OCI-LY7 (cell line): Measurements from ENCODE around the gene MICAL3. TPM values are rescaled to one million over a fixed set of nuclear protein-coding genes. Genes with fewer than 3 reads are reported as not detected.
"Not testable (repeated sequence)": the region's sequence is repeated elsewhere in the genome, so short reads cannot be mapped to it uniquely, and the experiment has no call there.

ENCODE experiments used
- BruUV-seq: library from RNA; stranded (reverse); fragments of 400-500 nt; replicated peaks from 2 replicates; lab custom pipeline; 2021; lab: Mats Ljungman, UMichigan
- CTCF ChIA-PET: fragments of 300-600 bp; sonication (Branson Sonifier 250); formaldehyde crosslinking; loops from one replicate; lab custom pipeline; 2022; ENCODE audit warnings: antibody characterized with exemption; ENCODE audit not compliant: unreplicated experiment; lab: Charles Lee
- POLR2A ChIA-PET: fragments of 300-600 bp; sonication (Branson Sonifier 250); formaldehyde crosslinking; loops from one replicate; lab custom pipeline; 2022; ENCODE audit warnings: antibody characterized with exemption; lab: Charles Lee
- DNase-seq: peaks from one replicate; pipeline ENCODE4 v3.0.0-alpha.2; 2015; ENCODE audit warnings: low spot score
- H2AFZ ChIP-seq: fragments of 200-600 bp; sonication (generic), shearing (Covaris generic); 2 replicates; pipeline ENCODE4 v1.6.1; 2014; ENCODE audit warnings: mild to moderate bottlenecking, antibody characterized with exemption, low read length, moderate library complexity
- H3K27ac ChIP-seq: fragments of 200-600 bp; sonication (generic); 2 replicates; pipeline ENCODE4 v1.5.1; 2014; ENCODE audit warnings: mixed run types, low read depth, mild to moderate bottlenecking, moderate library complexity, low read length, inconsistent platforms; ENCODE audit not compliant: poor library complexity, severe bottlenecking
- H3K36me3 ChIP-seq: fragments of 200-600 bp; sonication (generic); 2 replicates; pipeline ENCODE4 v1.6.1; 2014; ENCODE audit warnings: mild to moderate bottlenecking, antibody characterized with exemption, low read length, moderate library complexity, mixed read lengths; ENCODE audit not compliant: insufficient read depth
- H3K4me1 ChIP-seq: fragments of 200-600 bp; sonication (generic); 2 replicates; pipeline ENCODE4 v1.5.1; 2014; ENCODE audit warnings: mild to moderate bottlenecking, low read length; ENCODE audit not compliant: insufficient read depth, poor library complexity, severe bottlenecking
- H3K4me2 ChIP-seq: fragments of 200-600 bp; sonication (generic); 2 replicates; pipeline ENCODE4 v1.6.1; 2014; ENCODE audit warnings: mild to moderate bottlenecking, low read length
- H3K4me3 ChIP-seq: fragments of 200-600 bp; sonication (generic); 2 replicates; pipeline ENCODE4 v1.5.1; 2014; ENCODE audit warnings: mild to moderate bottlenecking, low read depth, low read length; ENCODE audit not compliant: poor library complexity, severe bottlenecking
- H3K79me2 ChIP-seq: fragments of 200-600 bp; sonication (generic); 2 replicates; pipeline ENCODE4 v1.6.1; 2016; ENCODE audit warnings: low read depth, mild to moderate bottlenecking, low read length, moderate library complexity, mixed read lengths; ENCODE audit not compliant: insufficient read depth
- H3K9me2 ChIP-seq: fragments of 200-600 bp; sonication (generic); 2 replicates; pipeline ENCODE4 v1.6.1; 2016; ENCODE audit warnings: mild to moderate bottlenecking, low read length, mixed read lengths; ENCODE audit not compliant: insufficient read depth
- H3K9me3 ChIP-seq: fragments of 200-600 bp; sonication (generic); 2 replicates; pipeline ENCODE4 v1.6.1; 2014; ENCODE audit warnings: mild to moderate bottlenecking, mixed run types, low read length, mixed read lengths
- H4K20me1 ChIP-seq: fragments of 200-600 bp; sonication (generic); 2 replicates; pipeline ENCODE4 v1.6.1; 2014; ENCODE audit warnings: mild to moderate bottlenecking, antibody characterized with exemption, low read length, moderate library complexity, mixed read lengths; ENCODE audit not compliant: insufficient read depth
- CTCF ChIP-seq: fragments of 200-600 bp; sonication (generic); conservative IDR thresholded peaks from 2 replicates; pipeline ENCODE4 v1.5.1; 2014; ENCODE audit warnings: mild to moderate bottlenecking, antibody characterized with exemption, low read length, moderate library complexity, mixed read lengths
- EZH2phosphoT487 ChIP-seq: fragments of 200-600 bp; sonication (generic); IDR thresholded peaks from 2 replicates; pipeline ENCODE4 v1.6.1; 2018; ENCODE audit warnings: low read depth, borderline replicate concordance, mild to moderate bottlenecking, mixed run types, antibody characterized with exemption, low read length, moderate library complexity, mixed read lengths
- intact Hi-C: fragments of 100-400 bp; cut with micrococcal nuclease; formaldehyde crosslinking; loops from one replicate; pipeline ENCODE4 v1.10.0; 2022; ENCODE audit not compliant: unreplicated experiment
- total RNA-seq, 2 experiments: library from RNA; depleted of rRNA in 1 of 2; stranded (reverse); fragments of >200 nt in 1 of 2; shearing (Covaris generic) in 1 of 2; gene quantifications; 2 replicates each; pipeline ENCODE4 v1.2.3, GENCODE V29; 2014 to 2022

MICAL3 gene
- total RNA-seq, 2 experiments from 2014 or later, result 80.9 to 210 TPM

- peak overlapping the region; percentile 16 for H3K27ac ChIP-seq
- H3K4me2 ChIP-seq, result peak overlapping the region; percentile 47
- no peak overlapping the region for H3K4me3 ChIP-seq
- H3K9me2 ChIP-seq, result no peaks in the 10 kb centered on the region
- intact Hi-C loops, result no loop called here
- no peaks in the 10 kb centered on the region for H3K9me3 ChIP-seq
- BruUV-seq, result no TSS peak
- no peaks in the 10 kb centered on the region for H4K20me1 ChIP-seq
- no peaks in the 10 kb centered on the region; the same call in 1 of the 2 replicates for H3K79me2 ChIP-seq
- CTCF ChIA-PET, result interaction anchor here (0.5 to 2.1 kb wide), 7 partner anchors 27 to 70 kb away, joined by 3 to 7 read pairs (median 5); no protein-coding TSS in a partner anchor
- H3K36me3 ChIP-seq, result no peaks in the 10 kb centered on the region
- peak; percentile 68 for DNase-seq
- peak overlapping the region; percentile 33; the same call in 1 of the 2 replicates for H2AFZ ChIP-seq
- peaks cover 68% of the 10 kb centered on the region for H3K4me1 ChIP-seq
- TF ChIP-seq CTCF (no peak), EZH2phosphoT487 (no peak)
- POLR2A ChIA-PET, result interaction anchor here (0.5 to 6.4 kb wide), 15 partner anchors 15 to 64 kb away, joined by 3 to 48 read pairs (median 4); partner anchors contain the start of gene PEX26
Observed at GRCh38 chr22:18028817-18029527, 4.6 kb upstream of the MICAL3 start.

DNA sequence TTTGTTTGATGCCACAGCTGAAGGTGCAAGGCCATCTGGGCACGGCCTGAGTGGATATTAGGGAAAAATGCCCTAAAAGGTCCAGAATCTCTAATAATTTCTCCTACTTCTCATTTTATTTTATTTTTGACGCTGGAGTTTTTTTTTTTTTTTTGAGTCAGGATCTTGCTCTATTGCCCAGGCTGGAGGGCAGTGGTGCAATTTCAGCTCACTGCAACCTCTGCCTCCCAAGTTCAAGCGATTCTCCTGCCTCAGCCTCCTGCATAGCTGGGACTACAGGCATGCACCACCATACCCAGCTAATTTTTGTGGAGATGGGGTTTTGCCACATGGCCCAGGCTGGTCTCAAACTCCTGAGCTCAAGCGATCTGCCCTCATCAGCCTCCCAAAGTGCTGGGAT, 1.5 kb upstream of the MICAL3 start:
- intact Hi-C loops, result loop anchor here (2.0 kb wide), 2 partner anchors 41 to 51 kb away; partner anchors contain the start of gene PEX26
- ChIA-PET CTCF (interaction anchor here (1.0 to 1.3 kb wide), 2 partner anchors 37 to 44 kb away, joined by 3 read pairs; no protein-coding TSS in a partner anchor), POLR2A (interaction anchor here (0.6 to 6.4 kb wide), 11 partner anchors 9 to 381 kb away, joined by 3 to 48 read pairs (median 4); no protein-coding TSS in a partner anchor)
- H3K36me3 ChIP-seq, H2AFZ ChIP-seq, BruUV-seq, H3K27ac ChIP-seq, DNase-seq, H3K9me3 ChIP-seq, H3K9me2 ChIP-seq, H4K20me1 ChIP-seq, H3K4me3 ChIP-seq: not testable (repeated sequence)
- peak overlapping the region; percentile 68; the same call in 1 of the 2 replicates for H3K4me2 ChIP-seq
- H3K4me1 ChIP-seq, result peaks cover 75% of the 10 kb centered on the region
- H3K79me2 ChIP-seq, result peaks cover 10% of the 10 kb centered on the region; the same call in 1 of the 2 replicates

- CTCF ChIA-PET, result interaction anchor here (0.8 to 1.3 kb wide), 3 partner anchors 33 to 44 kb away, joined by 3 read pairs; no protein-coding TSS in a partner anchor
- POLR2A ChIA-PET, result interaction anchor here (0.6 to 2.6 kb wide), 9 partner anchors 10 to 380 kb away, joined by 3 to 10 read pairs (median 4); no protein-coding TSS in a partner anchor
Observed at GRCh38 chr22:18024956-18025720, 777 bp upstream of the MICAL3 start.

More at GRCh38 chr22:18024956-18025720, 777 bp upstream of the MICAL3 start:
- H2AFZ ChIP-seq, result peak overlapping the region; percentile 92
- H3K27ac ChIP-seq, result peak overlapping the region; percentile 29
- peaks cover 13% of the 10 kb centered on the region; the same call in 1 of the 2 replicates for H3K79me2 ChIP-seq
- H4K20me1 ChIP-seq, result no peaks in the 10 kb centered on the region
- peak overlapping the region; percentile 68 for H3K4me3 ChIP-seq
- H3K9me2 ChIP-seq, result no peaks in the 10 kb centered on the region
- TF ChIP-seq CTCF (no peak), EZH2phosphoT487 (no peak)
- peaks cover 67% of the 10 kb centered on the region for H3K4me1 ChIP-seq
- BruUV-seq, result no TSS peak
- H3K36me3 ChIP-seq, result peaks cover 7% of the 10 kb centered on the region; the same call in 1 of the 2 replicates
- intact Hi-C loops, result loop anchor here (1.0 to 2.0 kb wide), 4 partner anchors 24 to 195 kb away; partner anchors contain the start of gene PEX26
- H3K9me3 ChIP-seq, result no peaks in the 10 kb centered on the region
- peak; percentile 35 for DNase-seq
- H3K4me2 ChIP-seq, result peak overlapping the region; percentile 68
